ENCODE data around the gene CYP26C1.

GRCh38 chr10:93087846-93088245 is 27.2 kb downstream of the CYP26C1 start:
- no peak for TF ChIP-seq CTCF (IDR thresholded peaks at IDR 0.05)
- TF ChIP-seq POLR2A (IDR thresholded peaks at IDR 0.05) = no peak
- no peak for TF ChIP-seq POLR2AphosphoS5 (IDR thresholded peaks at IDR 0.05)

Data from upper lobe of left lung (tissue), 4 donors.